NCI-H524 treated with DMSO at 0.1 percent for 48 hours (cell line): ENCODE results near the gene COG1.

Experiments used
- DNase-seq: peaks from one replicate; lab custom pipeline; 2025; lab: John Stamatoyannopoulos, UW

Gene COG1

GRCh38 chr17:73168667-73169066, 24.2 kb upstream of the COG1 start:
- no peak for DNase-seq

- no peak for DNase-seq
Measured at GRCh38 chr17:73170324-73170723, 22.5 kb upstream of the COG1 start.

GRCh38 chr17:73172252-73172651, 20.6 kb upstream of the COG1 start:
- no peak for DNase-seq

- DNase-seq, result no peak
Measured at GRCh38 chr17:73174126-73174525, 18.7 kb upstream of the COG1 start.

DNA sequence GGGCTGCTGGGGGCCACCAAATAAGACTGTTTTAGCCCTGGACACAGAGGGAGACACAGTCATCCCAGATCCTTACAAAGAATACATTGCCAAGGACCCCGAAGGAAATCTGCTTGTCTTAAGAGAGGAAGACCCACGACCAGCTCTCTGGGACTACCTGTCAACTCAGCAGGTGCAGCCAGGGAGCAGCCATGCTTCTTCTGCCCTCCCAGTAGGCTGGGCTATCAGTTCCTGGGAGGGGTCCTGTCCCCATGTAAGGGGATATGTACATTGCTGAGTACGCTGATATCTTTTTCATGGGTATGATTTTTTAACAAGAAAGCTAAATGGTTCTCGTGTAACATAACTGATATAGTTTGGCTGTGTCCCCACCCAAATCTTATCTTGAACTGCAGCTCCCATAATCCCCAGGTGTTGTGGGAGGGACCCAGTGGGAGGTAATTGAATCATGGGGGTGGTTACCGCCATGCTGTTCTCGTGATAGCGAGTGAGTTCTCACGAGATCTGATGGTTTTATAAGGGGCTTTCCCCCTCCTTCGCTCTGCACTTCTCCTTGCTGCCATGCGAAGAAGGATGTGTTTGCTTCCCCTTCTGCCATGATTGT, 16.8 kb upstream of the COG1 start:
- no peak for DNase-seq

DNA sequence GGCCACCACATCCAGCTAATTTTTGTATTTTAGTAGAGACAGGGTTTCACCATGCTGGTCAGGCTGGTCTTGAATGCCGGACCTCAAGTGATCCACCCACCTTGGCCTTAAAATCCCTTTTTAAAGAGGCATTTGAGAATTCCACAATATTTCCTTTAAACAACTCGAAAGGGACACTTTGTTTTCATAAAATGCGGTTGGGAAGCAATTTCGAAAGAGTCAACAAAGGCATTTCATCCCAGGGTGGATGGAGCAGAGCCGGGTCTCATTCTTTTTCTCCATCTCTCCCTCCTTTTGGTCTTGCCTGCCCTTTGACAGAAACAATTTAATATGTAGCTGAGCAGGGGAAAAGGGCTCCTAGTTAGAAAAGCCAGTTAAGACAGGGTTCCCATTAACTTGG, 13.5 kb upstream of the COG1 start:
- DNase-seq, result no peak

GRCh38 chr17:73179878-73180277, 13.0 kb upstream of the COG1 start:
- no peak for DNase-seq

- DNase-seq, result peak; percentile 99
Measured at GRCh38 chr17:73182616-73183310, 10.1 kb upstream of the COG1 start.

GRCh38 chr17:73184136-73184993, 8.5 kb upstream of the COG1 start:
- no peak for DNase-seq

DNA sequence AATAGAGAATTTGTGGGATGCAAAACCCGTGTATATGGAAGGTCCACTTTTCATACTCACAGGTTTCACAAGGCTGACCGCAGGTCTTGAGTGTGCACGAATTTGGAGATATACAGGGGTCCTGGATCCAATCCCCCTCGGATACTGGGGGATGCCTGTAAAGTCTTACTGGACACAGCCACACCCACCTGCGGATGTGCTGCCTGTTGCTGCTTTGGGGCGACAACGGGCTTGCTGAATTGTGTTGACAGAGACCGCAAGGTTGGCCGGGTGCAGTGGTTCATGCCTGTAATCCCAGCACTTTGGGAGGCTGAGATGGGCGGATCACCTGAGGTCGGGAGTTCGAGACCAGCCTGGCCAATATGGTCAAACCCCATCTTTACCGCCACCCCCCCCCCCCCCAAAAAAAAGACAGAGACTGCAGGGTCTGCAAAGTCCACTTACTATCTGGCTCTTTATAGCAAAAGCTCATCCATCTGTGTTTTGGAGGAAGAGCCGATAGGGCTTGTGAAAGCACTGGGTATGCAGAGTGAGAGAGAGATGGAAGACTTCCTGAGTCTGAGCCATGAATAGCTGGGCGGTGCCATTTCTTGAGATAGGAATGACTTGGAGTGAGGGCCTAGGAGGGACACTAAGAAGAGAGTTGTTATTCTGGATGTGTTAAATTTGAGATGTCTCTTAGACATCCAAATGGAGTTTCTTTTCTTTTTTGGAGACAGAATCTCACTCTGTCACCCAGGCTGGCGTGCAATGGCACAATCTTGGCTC, 6.4 kb upstream of the COG1 start:
- no peak for DNase-seq

DNA sequence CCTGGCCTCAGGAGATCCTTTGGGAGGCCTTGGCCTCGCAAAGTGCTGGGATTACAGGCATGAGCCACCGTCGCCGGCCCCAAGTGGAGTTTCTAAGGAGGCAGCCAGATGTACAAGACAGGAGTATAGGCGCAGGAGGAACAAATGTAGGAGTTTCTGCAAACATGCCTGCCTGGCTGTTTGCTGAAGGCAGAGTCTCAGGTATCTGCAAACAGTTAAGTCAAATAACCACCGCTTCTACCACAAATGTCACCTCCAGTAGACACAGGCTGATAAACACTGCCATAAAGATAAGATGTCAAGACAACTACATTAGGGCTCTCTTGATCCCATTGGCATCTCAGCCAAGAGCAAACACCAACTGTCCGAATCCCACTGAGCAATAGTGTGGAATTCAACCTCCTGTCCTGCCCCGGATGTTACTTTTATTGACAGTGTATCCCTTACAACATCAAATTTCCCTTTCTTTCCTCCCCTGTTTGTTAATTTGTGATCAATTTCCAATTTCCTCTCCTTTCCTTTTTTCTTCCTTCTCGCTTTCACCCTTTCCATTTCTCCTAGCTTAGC, 5.6 kb upstream of the COG1 start:
- no peak for DNase-seq

- no peak for DNase-seq
Measured at GRCh38 chr17:73188011-73188410, 4.8 kb upstream of the COG1 start.

DNA sequence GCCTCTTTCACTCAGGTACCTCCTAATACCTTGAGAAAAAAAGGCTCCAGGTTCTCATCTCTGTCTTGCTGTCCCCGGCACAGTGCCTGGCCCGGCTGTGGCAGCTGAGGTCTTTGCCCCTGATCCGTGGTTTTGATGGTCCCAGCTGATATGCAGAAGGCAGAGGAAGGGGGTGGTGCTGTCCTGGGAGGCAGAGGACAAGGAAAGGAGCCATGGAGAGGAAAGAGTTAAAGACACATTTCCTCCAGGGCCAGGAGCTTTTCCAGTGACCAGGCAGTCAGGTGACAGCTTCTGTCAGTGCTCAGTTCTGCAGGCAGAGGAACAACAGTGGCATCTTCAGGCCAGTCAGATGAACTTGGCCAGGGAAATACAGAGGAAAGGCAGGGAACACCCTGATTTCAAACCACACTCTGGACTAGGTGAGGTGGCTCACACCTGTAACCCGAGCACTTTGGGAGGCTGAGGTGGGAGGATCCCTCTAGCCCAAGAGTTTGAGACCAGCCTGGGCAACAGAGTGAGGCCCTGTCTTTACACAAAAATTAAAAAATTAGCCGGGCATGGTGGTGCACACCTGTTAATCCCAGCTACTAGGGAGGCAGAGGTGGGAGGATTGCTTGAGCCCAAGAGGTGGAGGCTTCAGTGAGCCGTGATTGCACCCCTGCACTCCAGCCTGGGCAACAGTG, 3.3 kb upstream of the COG1 start:
- peak; percentile 93 for DNase-seq

DNA sequence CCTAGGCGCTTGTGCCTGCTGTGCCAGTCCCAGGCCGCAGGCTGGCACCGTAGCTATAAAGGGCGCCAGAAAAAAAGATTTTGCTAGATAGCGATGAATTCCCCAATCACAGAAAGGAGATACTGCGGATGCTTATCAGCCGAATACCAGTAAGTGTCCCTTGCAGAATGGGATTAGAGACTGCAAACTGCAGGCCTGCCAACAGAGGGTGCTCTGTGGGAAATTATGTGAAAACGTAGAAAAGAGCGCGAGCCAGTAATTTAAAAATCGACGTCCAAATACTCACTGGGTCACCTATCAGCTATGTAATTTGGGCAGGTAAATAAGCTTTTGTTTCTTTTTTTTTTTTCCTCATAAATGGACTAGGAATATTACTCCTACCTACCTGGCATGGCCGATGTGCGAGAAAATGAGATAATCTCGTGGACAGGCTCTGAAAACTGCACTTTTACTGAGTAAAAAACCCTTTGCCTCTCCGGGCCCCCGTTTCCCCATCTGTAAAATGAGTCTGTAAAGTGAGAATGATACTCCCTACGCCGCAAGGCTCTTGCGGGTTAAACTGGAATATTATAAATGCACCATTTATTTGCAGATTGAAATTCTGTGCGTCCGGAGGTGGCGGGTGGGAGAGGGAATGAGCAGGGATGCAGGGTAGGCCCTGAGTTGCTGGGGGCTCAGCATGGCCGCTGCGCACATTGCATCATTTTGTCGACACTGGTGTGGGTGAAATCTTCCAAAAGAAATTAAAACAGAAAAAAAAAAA, 1.2 kb upstream of the COG1 start:
- DNase-seq, result peak; percentile 87

- DNase-seq, result peak; percentile 67
Measured at GRCh38 chr17:73192206-73192893, 505 bp upstream of the COG1 start.

- no peak for DNase-seq
Measured at GRCh38 chr17:73194514-73195222, 1.8 kb downstream of the COG1 start.

- peak; percentile 5 for DNase-seq
Measured at GRCh38 chr17:73196500-73196899, 3.6 kb downstream of the COG1 start.

DNA sequence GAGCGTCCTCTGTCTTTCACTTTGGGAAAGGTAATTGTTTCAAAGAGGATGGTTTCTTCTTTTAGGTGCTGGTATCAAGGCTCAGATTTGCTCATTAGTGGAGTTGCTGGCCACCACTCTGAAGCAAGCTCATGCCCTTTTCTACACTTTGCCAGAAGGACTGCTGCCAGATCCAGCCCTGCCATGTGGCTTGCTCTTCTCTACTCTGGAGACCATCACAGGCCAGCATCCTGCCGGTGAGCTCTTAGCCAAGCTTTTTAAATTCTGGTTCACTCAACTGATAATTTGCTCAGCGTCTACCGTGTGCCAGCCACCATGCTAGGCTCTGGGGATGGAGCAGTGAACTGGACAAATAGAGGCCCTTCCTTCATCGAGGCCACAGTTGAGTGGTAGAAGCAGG, 4.3 kb downstream of the COG1 start:
- DNase-seq, result no peak

GRCh38 chr17:73198201-73198929, 5.5 kb downstream of the COG1 start:
- DNase-seq, result no peak
